K562 (cell line): ENCODE measurements around the gene CLIP2. TPM values are rescaled to one million over a fixed set of nuclear protein-coding genes. Genes with fewer than 3 reads are reported as not detected.

Source experiments
- CHD2 ChIP-seq: IDR thresholded peaks from 2 replicates; pipeline ENCODE4 v1.6.1; 2011; ENCODE audit warnings: low read depth, low read length
- DPF2 ChIP-seq: fragments of 450-650 bp; IDR thresholded peaks from 2 replicates; pipeline ENCODE4 v1.6.1; 2016
- ESRRA ChIP-seq: fragments of 450-650 bp; IDR thresholded peaks from 2 replicates; pipeline ENCODE4 v1.6.1; 2014; ENCODE audit warnings: low read depth, mild to moderate bottlenecking, moderate library complexity, borderline replicate concordance
- GABPB1 ChIP-seq: sonication (generic); formaldehyde crosslinking; IDR thresholded peaks from 2 replicates; pipeline ENCODE4 v1.8.0; 2022; ENCODE audit warnings: mild to moderate bottlenecking, missing genetic modification reagents
- MXD1 ChIP-seq: fragments of 250-450 bp; sonication (Bioruptor Pico); IDR thresholded peaks from 2 replicates; pipeline ENCODE4 v1.8.0; 2021; ENCODE audit warnings: borderline replicate concordance, mild to moderate bottlenecking, moderate library complexity; ENCODE audit not compliant: poor library complexity, severe bottlenecking
- OTX1 ChIP-seq: fragments of 450-650 bp; formaldehyde crosslinking; IDR thresholded peaks from 2 replicates; pipeline ENCODE4 v1.4.0; 2022; ENCODE audit warnings: mild to moderate bottlenecking
- PHTF2 ChIP-seq: fragments of 250-450 bp; sonication (Bioruptor Pico); IDR thresholded peaks from 2 replicates; pipeline ENCODE4 v1.5.0; 2021; ENCODE audit warnings: mild to moderate bottlenecking
- PYGO2 ChIP-seq: fragments of 450-650 bp; IDR thresholded peaks from 2 replicates; pipeline ENCODE4 v1.6.1; 2016; ENCODE audit warnings: mild to moderate bottlenecking, missing genetic modification characterization, moderate library complexity, missing compliant biosample characterization
- SUPT5H ChIP-seq: fragments of 450-650 bp; IDR thresholded peaks from 2 replicates; pipeline ENCODE4 v1.6.1; 2016
- TARDBP ChIP-seq: fragments of 450-650 bp; IDR thresholded peaks from 2 replicates; pipeline ENCODE4 v1.6.1; 2016
- TRIM28 ChIP-seq: fragments of 450-650 bp; IDR thresholded peaks from 2 replicates; pipeline ENCODE4 v1.6.1; 2017
- YBX1 ChIP-seq: fragments of 450-650 bp; IDR thresholded peaks from 2 replicates; pipeline ENCODE4 v1.7.1; 2016; ENCODE audit warnings: mild to moderate bottlenecking
- ZBTB7A ChIP-seq: IDR thresholded peaks from 2 replicates; pipeline ENCODE4 v1.6.1; 2011; ENCODE audit warnings: low read depth, mild to moderate bottlenecking, low read length, moderate library complexity, borderline replicate concordance; ENCODE audit not compliant: control insufficient read depth
- ZNF253 ChIP-seq: fragments of 250-450 bp; sonication (Bioruptor Pico); conservative IDR thresholded peaks from 2 replicates; pipeline ENCODE4 v1.6.1; 2021; ENCODE audit warnings: mild to moderate bottlenecking
- ZNF696 ChIP-seq: fragments of 250-450 bp; sonication (Bioruptor Pico); conservative IDR thresholded peaks from 2 replicates; pipeline ENCODE4 v1.4.0; 2020; ENCODE audit warnings: mild to moderate bottlenecking, moderate library complexity
- ZSCAN29 ChIP-seq: fragments of 450-650 bp; IDR thresholded peaks from 2 replicates; pipeline ENCODE4 v1.6.1; 2017
- polyA plus RNA-seq, 8 experiments: library from polyadenylated mRNA; depleted of rRNA in 4 of 8; stranded (reverse) in 5 of 8; unstranded in 3 of 8; fragments of >200 nt; fragmentation: Nextera tagmentation in 2 of 8; fragmentation: Illumina TruSeq in 1 of 8; extraction: Ambion mirVana in 2 of 8; extraction: Trizol in 1 of 8; gene quantifications; 2 replicates each; pipeline versions ENCODE4 v1.2.1 to v1.2.3, GENCODE V29; 2011 to 2014; ENCODE audit warnings: inconsistent platforms in 1 of 8, missing spikeins in 1 of 8
- total RNA-seq, 7 experiments: library from RNA; depleted of rRNA in 6 of 7; stranded (reverse); fragments of >200 nt in 6 of 7; fragmentation: Illumina TruSeq in 2 of 7; extraction: Trizol in 2 of 7; gene quantifications; 2 replicates each; pipeline versions ENCODE4 v1.2.1 to v1.2.3, GENCODE V29; 2011 to 2021; ENCODE audit warnings: low replicate concordance in 1 of 7
- TF ChIP-seq, protein P1 (sequence below): fragments of 250-450 bp; sonication (Bioruptor Pico); IDR thresholded peaks from 2 replicates; pipeline ENCODE4 v1.5.0; 2021; ENCODE audit warnings: mild to moderate bottlenecking, borderline replicate concordance
- TF ChIP-seq, protein P2 (sequence below): IDR thresholded peaks from 2 replicates; pipeline ENCODE4 v1.6.1; 2014; ENCODE audit warnings: antibody characterized with exemption
- TF ChIP-seq, protein P3 (sequence below), 2 experiments: IDR thresholded peaks; 2 replicates each; pipeline ENCODE4 v1.6.1; 2012; ENCODE audit warnings: improper control_type of control experiment in 2 of 2, low read depth in 2 of 2, low read length in 2 of 2, borderline replicate concordance in 1 of 2
- TF ChIP-seq, protein P4 (sequence below): sonication (generic); formaldehyde crosslinking; IDR thresholded peaks from 2 replicates; pipeline ENCODE4 v1.8.1; 2023; ENCODE audit warnings: mild to moderate bottlenecking, missing genetic modification reagents

The CLIP2 gene
- total and polyA plus RNA-seq, 9 of the 15 experiments (the other 6 are each of a cell fraction or from before 2014, with no cell fraction given) = 0.07 to 5.4 (median 2.1) TPM

DNA sequence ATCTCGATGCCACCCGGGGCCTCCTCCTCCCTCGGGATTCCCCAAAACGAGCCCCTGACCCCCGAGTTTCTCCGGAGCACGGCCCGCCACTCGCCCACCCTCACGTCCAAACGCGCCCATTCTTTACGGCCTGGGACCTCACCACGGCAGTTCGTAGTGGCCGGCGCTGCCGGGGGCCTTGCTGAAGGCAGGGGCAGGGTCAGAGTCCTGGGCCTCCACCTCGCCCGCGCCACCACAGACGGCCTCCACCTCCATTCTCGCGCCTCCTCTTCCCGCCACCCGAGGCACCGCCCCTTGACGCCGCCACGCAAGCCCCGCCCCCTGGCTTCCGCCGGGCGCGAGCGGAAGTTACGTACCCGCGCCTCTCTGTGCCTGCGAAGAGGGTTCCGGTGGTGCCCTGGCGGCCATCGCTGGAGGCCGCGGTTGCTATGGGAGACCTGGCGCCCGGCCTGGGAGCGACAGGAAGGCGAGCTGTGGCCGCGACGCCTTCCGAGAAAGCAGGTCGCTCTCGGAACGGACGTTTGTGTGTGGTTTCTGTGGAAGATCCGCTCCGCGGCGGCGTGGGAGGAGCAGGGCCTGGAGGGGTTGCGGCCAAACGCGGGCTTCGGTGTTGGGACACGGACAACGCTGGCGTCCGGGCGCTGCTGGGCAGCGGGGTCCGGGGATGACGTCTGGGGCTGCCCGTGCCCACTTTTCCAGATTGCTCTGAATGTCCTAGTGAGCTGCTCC is 34.9 kb upstream of the CLIP2 start, which contains the start of gene RFC2 (continued):
- TF ChIP-seq DPF2 (no peak; the same call in 1 of the 2 replicates), PHTF2 (CRISPR knock-in tag) (no peak), ZNF253 (no peak), SUPT5H (peak; percentile 95), ZNF696 (CRISPR knock-in tag) (no peak), ZSCAN29 (no peak), TRIM28 (no peak), TARDBP (peak; percentile 51; the same call in 1 of the 2 replicates), CHD2 (no peak; the same call in 1 of the 2 replicates), GABPB1 (CRISPR knock-in tag) (peak; percentile 99), PYGO2 (tag) (no peak), ZBTB7A (peak; percentile 43; the same call in 1 of the 2 replicates), MXD1 (CRISPR knock-in tag) (no peak), OTX1 (CRISPR knock-in tag) (no peak), YBX1 (no peak), ESRRA (peak; percentile 82; the same call in 1 of the 2 replicates)
- TF ChIP-seq, protein P1, sequence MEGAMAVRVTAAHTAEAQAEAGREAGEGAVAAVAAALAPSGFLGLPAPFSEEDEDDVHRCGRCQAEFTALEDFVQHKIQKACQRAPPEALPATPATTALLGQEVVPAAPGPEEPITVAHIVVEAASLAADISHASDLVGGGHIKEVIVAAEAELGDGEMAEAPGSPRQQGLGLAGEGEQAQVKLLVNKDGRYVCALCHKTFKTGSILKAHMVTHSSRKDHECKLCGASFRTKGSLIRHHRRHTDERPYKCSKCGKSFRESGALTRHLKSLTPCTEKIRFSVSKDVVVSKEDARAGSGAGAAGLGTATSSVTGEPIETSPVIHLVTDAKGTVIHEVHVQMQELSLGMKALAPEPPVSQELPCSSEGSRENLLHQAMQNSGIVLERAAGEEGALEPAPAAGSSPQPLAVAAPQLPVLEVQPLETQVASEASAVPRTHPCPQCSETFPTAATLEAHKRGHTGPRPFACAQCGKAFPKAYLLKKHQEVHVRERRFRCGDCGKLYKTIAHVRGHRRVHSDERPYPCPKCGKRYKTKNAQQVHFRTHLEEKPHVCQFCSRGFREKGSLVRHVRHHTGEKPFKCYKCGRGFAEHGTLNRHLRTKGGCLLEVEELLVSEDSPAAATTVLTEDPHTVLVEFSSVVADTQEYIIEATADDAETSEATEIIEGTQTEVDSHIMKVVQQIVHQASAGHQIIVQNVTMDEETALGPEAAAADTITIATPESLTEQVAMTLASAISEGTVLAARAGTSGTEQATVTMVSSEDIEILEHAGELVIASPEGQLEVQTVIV = no peak
- TF ChIP-seq, protein P2, sequence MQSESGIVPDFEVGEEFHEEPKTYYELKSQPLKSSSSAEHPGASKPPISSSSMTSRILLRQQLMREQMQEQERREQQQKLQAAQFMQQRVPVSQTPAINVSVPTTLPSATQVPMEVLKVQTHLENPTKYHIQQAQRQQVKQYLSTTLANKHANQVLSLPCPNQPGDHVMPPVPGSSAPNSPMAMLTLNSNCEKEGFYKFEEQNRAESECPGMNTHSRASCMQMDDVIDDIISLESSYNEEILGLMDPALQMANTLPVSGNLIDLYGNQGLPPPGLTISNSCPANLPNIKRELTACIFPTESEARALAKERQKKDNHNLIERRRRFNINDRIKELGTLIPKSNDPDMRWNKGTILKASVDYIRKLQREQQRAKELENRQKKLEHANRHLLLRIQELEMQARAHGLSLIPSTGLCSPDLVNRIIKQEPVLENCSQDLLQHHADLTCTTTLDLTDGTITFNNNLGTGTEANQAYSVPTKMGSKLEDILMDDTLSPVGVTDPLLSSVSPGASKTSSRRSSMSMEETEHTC = no peak
- TF ChIP-seq, protein P3, sequence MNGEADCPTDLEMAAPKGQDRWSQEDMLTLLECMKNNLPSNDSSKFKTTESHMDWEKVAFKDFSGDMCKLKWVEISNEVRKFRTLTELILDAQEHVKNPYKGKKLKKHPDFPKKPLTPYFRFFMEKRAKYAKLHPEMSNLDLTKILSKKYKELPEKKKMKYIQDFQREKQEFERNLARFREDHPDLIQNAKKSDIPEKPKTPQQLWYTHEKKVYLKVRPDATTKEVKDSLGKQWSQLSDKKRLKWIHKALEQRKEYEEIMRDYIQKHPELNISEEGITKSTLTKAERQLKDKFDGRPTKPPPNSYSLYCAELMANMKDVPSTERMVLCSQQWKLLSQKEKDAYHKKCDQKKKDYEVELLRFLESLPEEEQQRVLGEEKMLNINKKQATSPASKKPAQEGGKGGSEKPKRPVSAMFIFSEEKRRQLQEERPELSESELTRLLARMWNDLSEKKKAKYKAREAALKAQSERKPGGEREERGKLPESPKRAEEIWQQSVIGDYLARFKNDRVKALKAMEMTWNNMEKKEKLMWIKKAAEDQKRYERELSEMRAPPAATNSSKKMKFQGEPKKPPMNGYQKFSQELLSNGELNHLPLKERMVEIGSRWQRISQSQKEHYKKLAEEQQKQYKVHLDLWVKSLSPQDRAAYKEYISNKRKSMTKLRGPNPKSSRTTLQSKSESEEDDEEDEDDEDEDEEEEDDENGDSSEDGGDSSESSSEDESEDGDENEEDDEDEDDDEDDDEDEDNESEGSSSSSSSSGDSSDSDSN (IDR thresholded peaks at IDR 0.05; ENCODE audit: borderline replicate concordance in 1 of 2, low read depth in 2 of 2, low read length in 2 of 2) = peak; percentile 52 to 90; a peak in 3 of 4 replicates
- TF ChIP-seq, protein P4, sequence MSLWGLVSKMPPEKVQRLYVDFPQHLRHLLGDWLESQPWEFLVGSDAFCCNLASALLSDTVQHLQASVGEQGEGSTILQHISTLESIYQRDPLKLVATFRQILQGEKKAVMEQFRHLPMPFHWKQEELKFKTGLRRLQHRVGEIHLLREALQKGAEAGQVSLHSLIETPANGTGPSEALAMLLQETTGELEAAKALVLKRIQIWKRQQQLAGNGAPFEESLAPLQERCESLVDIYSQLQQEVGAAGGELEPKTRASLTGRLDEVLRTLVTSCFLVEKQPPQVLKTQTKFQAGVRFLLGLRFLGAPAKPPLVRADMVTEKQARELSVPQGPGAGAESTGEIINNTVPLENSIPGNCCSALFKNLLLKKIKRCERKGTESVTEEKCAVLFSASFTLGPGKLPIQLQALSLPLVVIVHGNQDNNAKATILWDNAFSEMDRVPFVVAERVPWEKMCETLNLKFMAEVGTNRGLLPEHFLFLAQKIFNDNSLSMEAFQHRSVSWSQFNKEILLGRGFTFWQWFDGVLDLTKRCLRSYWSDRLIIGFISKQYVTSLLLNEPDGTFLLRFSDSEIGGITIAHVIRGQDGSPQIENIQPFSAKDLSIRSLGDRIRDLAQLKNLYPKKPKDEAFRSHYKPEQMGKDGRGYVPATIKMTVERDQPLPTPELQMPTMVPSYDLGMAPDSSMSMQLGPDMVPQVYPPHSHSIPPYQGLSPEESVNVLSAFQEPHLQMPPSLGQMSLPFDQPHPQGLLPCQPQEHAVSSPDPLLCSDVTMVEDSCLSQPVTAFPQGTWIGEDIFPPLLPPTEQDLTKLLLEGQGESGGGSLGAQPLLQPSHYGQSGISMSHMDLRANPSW (CRISPR knock-in tag) = peak; percentile 76; the same call in 1 of the 2 replicates
